ENCODE results near the gene FAM76A. TPM values are rescaled to one million over a fixed set of nuclear protein-coding genes. Genes with fewer than 3 reads are reported as not detected.

FAM76A gene
- 5.3 to 8.2 TPM (median 6.9 TPM) in 5 replicates for total RNA-seq (2022; extraction: Qiagen RNA extraction)

GRCh38 chr1:27725374-27726172 lies at the start of gene FAM76A:
FAM76A (plus strand) TSS chr1:27725961; CDS start chr1:27726081, 120 bp downstream.

GRCh38 chr1:27772932-27773825 lies 47.4 kb downstream of the FAM76A start, which contains the start of gene STX12:
STX12 (plus strand) TSS chr1:27773219; CDS start chr1:27773308, 89 bp downstream.

Other genes with a start within 250 kb of the FAM76A start
- gene WASF2, start 235.8 kb upstream of the FAM76A start, total RNA-seq (2022; extraction: Qiagen RNA extraction), result 46.8 to 64.9 TPM (median 56.1 TPM) in 5 replicates
- gene AHDC1, start 121.8 kb upstream of the FAM76A start, total RNA-seq (2022; extraction: Qiagen RNA extraction), result 18.0 to 27.0 TPM (median 26.3 TPM) in 5 replicates
- gene FGR, start 90.8 kb upstream of the FAM76A start, total RNA-seq (2022; extraction: Qiagen RNA extraction), result 0.06 to 0.09 TPM (median 0.07 TPM) in 3 of 5 replicates, not detected in the others
- gene IFI6, start 53.8 kb upstream of the FAM76A start, total RNA-seq (2022; extraction: Qiagen RNA extraction), result 8.4 to 14.3 TPM (median 11.7 TPM) in 5 replicates
- 8.1 to 9.7 TPM (median 9.6 TPM) in 5 replicates for gene STX12, start 47.3 kb downstream of the FAM76A start, total RNA-seq (2022; extraction: Qiagen RNA extraction)
- 37.4 to 43.6 TPM (median 37.6 TPM) in 5 replicates for gene PPP1R8, start 104.8 kb downstream of the FAM76A start, total RNA-seq (2022; extraction: Qiagen RNA extraction)
- 0.70 to 0.97 TPM (median 0.85 TPM) in 5 replicates for gene THEMIS2, start 146.6 kb downstream of the FAM76A start, total RNA-seq (2022; extraction: Qiagen RNA extraction)
- gene RPA2, start 188.6 kb downstream of the FAM76A start, total RNA-seq (2022; extraction: Qiagen RNA extraction), result 33.9 to 39.7 TPM (median 37.1 TPM) in 5 replicates
- gene SMPDL3B, start 209.0 kb downstream of the FAM76A start, total RNA-seq (2022; extraction: Qiagen RNA extraction), result 1.3 to 1.6 TPM (median 1.4 TPM) in 5 replicates
- gene XKR8, start 234.0 kb downstream of the FAM76A start, total RNA-seq (2022; extraction: Qiagen RNA extraction), result 4.6 to 6.0 TPM (median 4.9 TPM) in 5 replicates